Measurements from ENCODE around the gene MEP1A. TPM values are rescaled to one million over a fixed set of nuclear protein-coding genes. Genes with fewer than 3 reads are reported as not detected.

MEP1A gene
- total RNA-seq, 4 donors from 2014 or later, result 0.30 to 0.34 TPM; not detected in 2

GRCh38 chr6:46788791-46789190 is 4.4 kb upstream of the MEP1A start:
- Histone ChIP-seq H3K4me1 (no peaks in the 10 kb centered on the region), H3K36me3 (no peaks in the 10 kb centered on the region), H3K9me3 (no peaks in the 10 kb centered on the region), H3K4me3 (no peak overlapping the region), H3K27ac (no peak overlapping the region), H3K27me3 (no peaks in the 10 kb centered on the region)
- no peak for DNase-seq (ENCODE audit: low spot score in 2 of 2)
- no peak for TF ChIP-seq POLR2AphosphoS5 (IDR thresholded peaks at IDR 0.05)
- TF ChIP-seq, protein P1, sequence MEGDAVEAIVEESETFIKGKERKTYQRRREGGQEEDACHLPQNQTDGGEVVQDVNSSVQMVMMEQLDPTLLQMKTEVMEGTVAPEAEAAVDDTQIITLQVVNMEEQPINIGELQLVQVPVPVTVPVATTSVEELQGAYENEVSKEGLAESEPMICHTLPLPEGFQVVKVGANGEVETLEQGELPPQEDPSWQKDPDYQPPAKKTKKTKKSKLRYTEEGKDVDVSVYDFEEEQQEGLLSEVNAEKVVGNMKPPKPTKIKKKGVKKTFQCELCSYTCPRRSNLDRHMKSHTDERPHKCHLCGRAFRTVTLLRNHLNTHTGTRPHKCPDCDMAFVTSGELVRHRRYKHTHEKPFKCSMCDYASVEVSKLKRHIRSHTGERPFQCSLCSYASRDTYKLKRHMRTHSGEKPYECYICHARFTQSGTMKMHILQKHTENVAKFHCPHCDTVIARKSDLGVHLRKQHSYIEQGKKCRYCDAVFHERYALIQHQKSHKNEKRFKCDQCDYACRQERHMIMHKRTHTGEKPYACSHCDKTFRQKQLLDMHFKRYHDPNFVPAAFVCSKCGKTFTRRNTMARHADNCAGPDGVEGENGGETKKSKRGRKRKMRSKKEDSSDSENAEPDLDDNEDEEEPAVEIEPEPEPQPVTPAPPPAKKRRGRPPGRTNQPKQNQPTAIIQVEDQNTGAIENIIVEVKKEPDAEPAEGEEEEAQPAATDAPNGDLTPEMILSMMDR (IDR thresholded peaks at IDR 0.05), result no peak
- TF ChIP-seq EP300 (IDR thresholded peaks at IDR 0.05), result no peak
- no peak for TF ChIP-seq POLR2A (IDR thresholded peaks at IDR 0.05)
- 90% methylated on average over 3 of the region's 3 CpGs for WGBS

- H3K9me3 ChIP-seq, result no peaks in the 10 kb centered on the region
- WGBS, result 84% methylated on average over 4 of the region's 4 CpGs
- no peak overlapping the region for H3K27ac ChIP-seq
- no peaks in the 10 kb centered on the region for H3K4me1 ChIP-seq
- no peaks in the 10 kb centered on the region for H3K27me3 ChIP-seq
- DNase-seq (ENCODE audit: low spot score in 2 of 2), result no peak
- H3K4me3 ChIP-seq, result no peak overlapping the region
- TF ChIP-seq, protein P1 (IDR thresholded peaks at IDR 0.05), result no peak
- TF ChIP-seq POLR2A (IDR thresholded peaks at IDR 0.05), result no peak
- no peaks in the 10 kb centered on the region for H3K36me3 ChIP-seq
Measured at GRCh38 chr6:46789434-46790354, 3.5 kb upstream of the MEP1A start.

GRCh38 chr6:46790355-46790874 is 2.8 kb upstream of the MEP1A start:
- TF ChIP-seq, protein P1 (IDR thresholded peaks at IDR 0.05), result no peak
- TF ChIP-seq EP300 (IDR thresholded peaks at IDR 0.05), result no peak
- no peak for TF ChIP-seq POLR2AphosphoS5 (IDR thresholded peaks at IDR 0.05)
- TF ChIP-seq POLR2A (IDR thresholded peaks at IDR 0.05), result no peak

DNA sequence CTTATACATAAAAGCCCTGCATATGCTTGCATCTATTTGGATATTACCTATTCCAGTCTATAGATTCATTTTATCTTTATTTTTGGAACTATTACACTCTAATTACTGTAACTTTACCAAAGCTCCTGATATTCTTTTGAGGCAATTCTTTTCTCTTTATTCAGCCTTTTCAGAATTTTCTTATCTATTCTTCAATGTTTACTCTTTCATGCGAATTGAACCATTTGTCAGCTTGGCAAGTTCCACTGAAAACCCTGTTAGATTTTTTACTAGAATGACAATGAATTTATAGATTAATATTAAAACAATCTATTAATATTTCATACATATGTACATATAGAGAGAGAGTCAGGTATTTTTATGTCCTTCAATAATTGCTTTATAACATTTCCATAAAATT is 554 bp upstream of the MEP1A start:
- Histone ChIP-seq H3K27me3 (no peaks in the 10 kb centered on the region), H3K36me3 (no peaks in the 10 kb centered on the region), H3K9me3 (no peaks in the 10 kb centered on the region), H3K27ac (no peak overlapping the region), H3K4me1 (no peaks in the 10 kb centered on the region), H3K4me3 (no peak overlapping the region)
- 49% methylated on average over 1 of the region's 1 CpG for WGBS
- no peak for DNase-seq (ENCODE audit: low spot score in 2 of 2)
- TF ChIP-seq POLR2AphosphoS5 (IDR thresholded peaks at IDR 0.05) (no peak), EP300 (IDR thresholded peaks at IDR 0.05) (no peak)
- TF ChIP-seq, protein P1 (IDR thresholded peaks at IDR 0.05), result no peak

More at GRCh38 chr6:46790355-46790874, 2.8 kb upstream of the MEP1A start:
- Histone ChIP-seq H3K27ac (no peak overlapping the region), H3K27me3 (no peaks in the 10 kb centered on the region), H3K4me1 (no peaks in the 10 kb centered on the region), H3K36me3 (no peaks in the 10 kb centered on the region), H3K9me3 (no peaks in the 10 kb centered on the region), H3K4me3 (no peak overlapping the region)
- DNase-seq (ENCODE audit: low spot score in 2 of 2), result no peak

- TF ChIP-seq EP300 (IDR thresholded peaks at IDR 0.05) (no peak), POLR2A (IDR thresholded peaks at IDR 0.05) (no peak), POLR2AphosphoS5 (IDR thresholded peaks at IDR 0.05) (no peak)
- TF ChIP-seq, protein P1 (IDR thresholded peaks at IDR 0.05), result no peak
- Histone ChIP-seq H3K4me3 (no peak overlapping the region), H3K36me3 (no peaks in the 10 kb centered on the region), H3K4me1 (no peaks in the 10 kb centered on the region), H3K9me3 (no peaks in the 10 kb centered on the region), H3K27me3 (no peaks in the 10 kb centered on the region), H3K27ac (no peak overlapping the region)
- DNase-seq (ENCODE audit: low spot score in 2 of 2), result no peak
- WGBS, result 77% methylated on average over 3 of the region's 3 CpGs
Measured at GRCh38 chr6:46794068-46794467, 879 bp downstream of the MEP1A start.
